ENCODE measurements around the gene G2E3.

DNA sequence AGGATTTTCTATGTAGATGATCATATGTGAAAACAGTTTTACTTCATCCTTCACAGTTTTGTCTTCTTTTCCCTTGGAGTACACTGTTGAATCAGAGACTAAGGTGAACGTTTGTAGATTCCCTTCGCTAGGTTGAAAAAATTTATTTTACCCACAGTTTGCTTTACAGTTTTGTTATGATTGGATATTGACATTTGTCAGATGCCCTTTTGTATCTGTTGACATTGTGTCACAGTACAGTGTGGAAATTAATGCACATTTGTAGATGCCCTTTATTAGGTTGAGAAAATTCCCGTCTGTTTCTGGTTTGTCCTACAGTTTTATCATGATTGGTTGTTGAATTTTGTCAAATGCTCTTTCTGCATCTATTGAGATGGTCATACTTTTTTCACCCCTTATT, 13.3 kb downstream of the G2E3 start:
- TF ChIP-seq ARNT (IDR thresholded peaks at IDR 0.05) (no peak), FOXM1 (IDR thresholded peaks at IDR 0.05; ENCODE audit: borderline replicate concordance) (no peak), SP1 (IDR thresholded peaks at IDR 0.05) (no peak)
